AG04450 (cell line): ENCODE data around the gene PAPPA. TPM values are rescaled to one million over a fixed set of nuclear protein-coding genes. Genes with fewer than 3 reads are reported as not detected.

ENCODE experiments used
- CTCF ChIA-PET: fragments of 300-600, 350-600 bp; formaldehyde crosslinking; extraction: SDS; loops from one replicate; lab custom pipeline; 2022; ENCODE audit warnings: antibody characterized with exemption, inconsistent platforms; lab: Charles Lee
- POLR2A ChIA-PET: fragments of 350-600 bp; formaldehyde crosslinking; extraction: SDS; loops from one replicate; lab custom pipeline; 2021; ENCODE audit warnings: antibody characterized with exemption, inconsistent platforms; lab: Yijun Ruan, JAX
- DNase-seq: peaks from one replicate; pipeline ENCODE4 v3.0.0-alpha.2; 2011; ENCODE audit warnings: low read depth, low spot score
- H3K27ac ChIP-seq: one replicate; pipeline ENCODE4 v1.5.1; 2012; ENCODE audit warnings: low read depth, low read length, control low read depth
- H3K27me3 ChIP-seq: one replicate; pipeline ENCODE4 v1.6.0; 2012; ENCODE audit warnings: low read length; ENCODE audit not compliant: control insufficient read depth, insufficient read depth
- H3K4me3 ChIP-seq: 2 replicates; pipeline ENCODE4 v1.5.1; 2011; ENCODE audit warnings: mild to moderate bottlenecking, low read depth, low read length, control low read depth
- H3K9me3 ChIP-seq: 2 replicates; pipeline ENCODE4 v1.5.1; 2012; ENCODE audit warnings: low read length; ENCODE audit not compliant: control insufficient read depth, insufficient read depth
- CTCF ChIP-seq: IDR thresholded peaks from 2 replicates; pipeline ENCODE4 v1.5.1; 2011; ENCODE audit warnings: low read depth, low read length, control low read depth, inconsistent platforms
- polyA plus RNA-seq: library from polyadenylated mRNA; depleted of rRNA; stranded (reverse); fragments of >200 nt; gene quantifications from 2 replicates; pipeline ENCODE4 v1.2.3, GENCODE V29; 2011

Gene PAPPA
- polyA plus RNA-seq, 1 experiment: 65.0 TPM

DNA sequence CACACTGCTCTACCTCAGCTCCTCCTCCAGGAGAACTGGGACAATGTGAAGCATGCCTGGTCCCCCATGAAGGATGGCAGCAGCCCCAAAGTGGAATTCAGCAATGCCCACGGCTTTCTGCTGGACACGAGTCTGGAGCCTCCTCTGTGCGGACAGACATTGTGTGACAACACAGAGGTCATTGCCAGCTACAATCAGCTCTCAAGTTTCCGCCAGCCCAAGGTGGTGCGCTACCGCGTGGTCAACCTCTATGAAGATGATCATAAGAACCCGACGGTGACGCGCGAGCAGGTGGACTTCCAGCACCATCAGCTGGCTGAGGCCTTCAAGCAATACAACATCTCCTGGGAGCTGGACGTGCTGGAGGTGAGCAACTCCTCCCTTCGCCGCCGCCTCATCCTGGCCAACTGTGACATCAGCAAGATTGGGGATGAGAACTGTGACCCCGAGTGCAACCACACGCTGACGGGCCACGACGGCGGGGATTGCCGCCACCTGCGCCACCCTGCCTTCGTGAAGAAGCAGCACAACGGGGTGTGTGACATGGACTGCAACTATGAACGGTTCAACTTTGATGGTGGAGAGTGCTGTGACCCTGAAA is 34.1 kb downstream of the PAPPA start:
- CTCF ChIA-PET: interaction anchor here (1.3 kb wide), 1 partner anchor 8 kb away, joined by 3 read pairs; no protein-coding TSS in a partner anchor
- no peak for DNase-seq
- Histone ChIP-seq H3K27ac (no peak overlapping the region), H3K4me3 (no peak overlapping the region), H3K27me3 (no peaks in the 10 kb centered on the region), H3K9me3 (peaks cover 5% of the 10 kb centered on the region)
- no peak for TF ChIP-seq CTCF
- POLR2A ChIA-PET: no interaction called here

- TF ChIP-seq CTCF: no peak
- CTCF ChIA-PET: no interaction called here
- POLR2A ChIA-PET: interaction anchor here (1.1 kb wide), 1 partner anchor 9 kb away, joined by 8 read pairs; no protein-coding TSS in a partner anchor
Observed at GRCh38 chr9:116189683-116190082, 36.1 kb downstream of the PAPPA start.

GRCh38 chr9:116190637-116191396 is 37.2 kb downstream of the PAPPA start:
- CTCF ChIA-PET: no interaction called here
- H3K27me3 ChIP-seq: no peaks in the 10 kb centered on the region
- peak; percentile 36 for DNase-seq
- peaks cover 5% of the 10 kb centered on the region for H3K9me3 ChIP-seq
- H3K4me3 ChIP-seq: no peak overlapping the region
- POLR2A ChIA-PET: interaction anchor here (0.6 to 1.1 kb wide), 4 partner anchors 8 to 597 kb away, joined by 3 to 11 read pairs (median 6); no protein-coding TSS in a partner anchor
- peak overlapping the region; percentile 58 for H3K27ac ChIP-seq
- TF ChIP-seq CTCF: no peak

More at GRCh38 chr9:116189683-116190082, 36.1 kb downstream of the PAPPA start:
- DNase-seq: no peak
- Histone ChIP-seq H3K27ac (no peak overlapping the region), H3K4me3 (no peak overlapping the region), H3K9me3 (peaks cover 5% of the 10 kb centered on the region), H3K27me3 (no peaks in the 10 kb centered on the region)

DNA sequence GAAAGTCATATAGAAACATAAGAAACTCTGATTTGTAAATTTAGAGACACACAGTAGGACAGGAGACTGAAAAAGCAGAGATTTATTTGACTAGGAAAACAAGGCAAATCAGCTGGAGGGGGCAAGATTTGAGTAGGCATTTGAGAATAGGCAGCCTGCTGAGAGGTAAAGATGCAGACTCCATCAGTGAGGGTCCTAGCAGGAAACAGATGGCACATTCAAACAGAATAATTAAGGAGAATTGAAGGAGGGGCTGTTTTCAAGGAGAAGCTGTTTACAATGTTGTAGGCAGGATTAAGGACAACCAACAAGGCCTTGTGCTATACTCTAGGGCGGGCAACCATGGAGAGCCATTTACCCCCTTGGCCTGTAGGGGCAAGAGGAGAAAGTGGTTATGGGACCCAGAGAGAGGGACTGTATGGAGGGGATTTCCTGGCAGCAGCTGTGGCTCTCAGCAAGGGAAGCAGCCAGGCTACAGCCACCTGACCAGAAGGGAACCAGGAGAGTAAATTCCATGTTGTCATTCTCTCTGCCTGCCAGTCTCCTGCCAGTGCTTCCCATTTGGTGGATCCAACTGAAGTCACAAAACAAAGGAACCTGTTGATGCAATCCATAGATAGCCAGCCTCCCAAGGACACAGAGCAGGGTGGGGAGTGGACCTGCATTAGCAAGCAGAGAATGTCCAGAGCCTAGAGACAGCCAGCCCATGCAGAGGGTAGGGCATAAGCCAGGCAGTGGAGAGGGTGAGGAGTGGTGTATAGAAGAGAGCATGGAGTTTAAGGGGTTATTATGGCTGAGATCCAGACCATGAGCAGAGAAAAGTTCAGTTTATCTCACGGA is 38.2 kb downstream of the PAPPA start:
- POLR2A ChIA-PET: no interaction called here
- Histone ChIP-seq H3K4me3 (no peak overlapping the region), H3K27ac (no peak overlapping the region), H3K9me3 (peaks cover 5% of the 10 kb centered on the region), H3K27me3 (no peaks in the 10 kb centered on the region)
- DNase-seq: no peak
- CTCF ChIA-PET: no interaction called here
- no peak for TF ChIP-seq CTCF
